ENCODE results near the gene MCM7. TPM values are rescaled to one million over a fixed set of nuclear protein-coding genes. Genes with fewer than 3 reads are reported as not detected.

The MCM7 gene
- total RNA-seq, 4 donors from 2014 or later = 30.3 to 72.6 (median 38.7) TPM

- peaks cover 0 to 16% (median 6%) of the 10 kb centered on the region in 4 donors for H3K36me3 ChIP-seq
- TF ChIP-seq, protein P1, sequence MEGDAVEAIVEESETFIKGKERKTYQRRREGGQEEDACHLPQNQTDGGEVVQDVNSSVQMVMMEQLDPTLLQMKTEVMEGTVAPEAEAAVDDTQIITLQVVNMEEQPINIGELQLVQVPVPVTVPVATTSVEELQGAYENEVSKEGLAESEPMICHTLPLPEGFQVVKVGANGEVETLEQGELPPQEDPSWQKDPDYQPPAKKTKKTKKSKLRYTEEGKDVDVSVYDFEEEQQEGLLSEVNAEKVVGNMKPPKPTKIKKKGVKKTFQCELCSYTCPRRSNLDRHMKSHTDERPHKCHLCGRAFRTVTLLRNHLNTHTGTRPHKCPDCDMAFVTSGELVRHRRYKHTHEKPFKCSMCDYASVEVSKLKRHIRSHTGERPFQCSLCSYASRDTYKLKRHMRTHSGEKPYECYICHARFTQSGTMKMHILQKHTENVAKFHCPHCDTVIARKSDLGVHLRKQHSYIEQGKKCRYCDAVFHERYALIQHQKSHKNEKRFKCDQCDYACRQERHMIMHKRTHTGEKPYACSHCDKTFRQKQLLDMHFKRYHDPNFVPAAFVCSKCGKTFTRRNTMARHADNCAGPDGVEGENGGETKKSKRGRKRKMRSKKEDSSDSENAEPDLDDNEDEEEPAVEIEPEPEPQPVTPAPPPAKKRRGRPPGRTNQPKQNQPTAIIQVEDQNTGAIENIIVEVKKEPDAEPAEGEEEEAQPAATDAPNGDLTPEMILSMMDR (IDR thresholded peaks at IDR 0.05) = no peak
- TF ChIP-seq EP300 (IDR thresholded peaks at IDR 0.05; ENCODE audit: low read depth) (no peak), POLR2AphosphoS5 (IDR thresholded peaks at IDR 0.05) (no peak), POLR2A (IDR thresholded peaks at IDR 0.05) (no peak)
- WGBS, 2 donors (ENCODE audit: low coverage in 1 of 2) = 20 to 25% methylated on average over 3 to 7 of the region's 7 CpGs
- DNase-seq = no peak
- H3K4me1 ChIP-seq = peaks cover 13 to 21% (median 19%) of the 10 kb centered on the region in 4 donors
- H3K4me3 ChIP-seq = peak overlapping the region; percentile 66 to 90 (median 78)
- H3K9me3 ChIP-seq = no peaks in the 10 kb centered on the region
- in situ Hi-C loops (cut with MboI; ENCODE audit: low pct_ligation_motif_present in 1 of 4, low pct_unique_long_range_greater_than_20kb in 1 of 4, low sequenced_read_pairs in 3 of 4) (no loop called here), intact Hi-C loops (cut with DNase I; ENCODE audit: low total_unique reads) (loop anchor here (5.0 kb wide), 1 partner anchor 38 kb away; the partner anchor contains the start of gene MBLAC1)
- no peaks in the 10 kb centered on the region for H3K27me3 ChIP-seq
- H3K27ac ChIP-seq = peak overlapping the region; percentile 89 to 93 (median 92)
Measured at GRCh38 chr7:100089458-100090196, 11.6 kb downstream of the MCM7 start.

- TF ChIP-seq POLR2A (IDR thresholded peaks at IDR 0.05) (peak; percentile 76), POLR2AphosphoS5 (IDR thresholded peaks at IDR 0.05) (peak; percentile 91 to 96 (median 92)), EP300 (IDR thresholded peaks at IDR 0.05; ENCODE audit: low read depth) (no peak)
- intact Hi-C loops (cut with DNase I; ENCODE audit: low total_unique reads) = loop anchor here (5.0 kb wide), 1 partner anchor 38 kb away; the partner anchor contains the start of gene MBLAC1
- H3K36me3 ChIP-seq = peaks cover 0 to 9% (median 2%) of the 10 kb centered on the region in 4 donors
- in situ Hi-C loops (cut with MboI; ENCODE audit: low pct_ligation_motif_present in 1 of 4, low pct_unique_long_range_greater_than_20kb in 1 of 4, low sequenced_read_pairs in 3 of 4) = no loop called here
- 0 to 1% methylated on average over 4 to 67 of the region's 68 CpGs for WGBS, 2 donors (ENCODE audit: low coverage in 1 of 2)
- H3K9me3 ChIP-seq = no peaks in the 10 kb centered on the region
- H3K27ac ChIP-seq = peak within 1 kb of the TSS; percentile 89 to 93 (median 92)
- peaks cover 13 to 21% (median 19%) of the 10 kb centered on the region in 4 donors for H3K4me1 ChIP-seq
- DNase-seq = peak; percentile 88
- H3K27me3 ChIP-seq = no peaks in the 10 kb centered on the region
- peak within 1 kb of the TSS; percentile 66 to 90 (median 78) for H3K4me3 ChIP-seq
Measured at GRCh38 chr7:100088621-100089457, 12.4 kb downstream of the MCM7 start, which contains the start of gene COPS6. Gene COPS6, plus strand, starts transcription at chr7:100088969. Its CDS starts 22 bp downstream, at chr7:100088991.

DNA sequence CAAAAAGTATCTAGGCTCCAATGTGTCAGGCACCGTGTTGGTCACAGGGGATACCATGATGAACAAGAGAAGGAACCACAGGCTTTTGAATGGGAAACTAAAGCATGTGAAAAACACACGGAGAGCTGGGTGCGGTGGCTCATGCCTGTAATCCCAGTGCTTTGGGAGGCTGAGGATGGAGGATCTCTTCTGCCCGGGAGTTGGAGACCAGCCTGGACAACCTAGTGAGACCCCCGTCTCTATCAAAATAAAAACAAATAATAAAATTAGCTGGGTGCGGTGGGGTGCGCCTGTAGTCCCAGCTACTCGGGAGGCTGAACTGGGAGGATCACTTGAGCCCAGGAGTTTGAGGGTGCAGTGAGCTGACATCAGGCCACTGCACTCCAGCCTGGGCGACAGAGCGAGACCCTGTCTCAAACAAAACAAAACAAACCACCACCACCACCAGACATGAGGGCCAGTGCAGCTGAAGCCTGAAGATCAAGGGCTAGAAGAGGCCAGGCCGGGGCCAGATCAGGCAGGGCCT, 13.0 kb downstream of the MCM7 start:
- 74 to 81% methylated on average over 6 to 11 of the region's 11 CpGs for WGBS, 2 donors (ENCODE audit: low coverage in 1 of 2)
- Histone ChIP-seq H3K36me3 (peaks cover 0 to 4% (median 2%) of the 10 kb centered on the region in 4 donors), H3K27ac (peak overlapping the region; percentile 89 to 93 (median 92)), H3K4me3 (peak overlapping the region; percentile 66 to 90 (median 78)), H3K9me3 (no peaks in the 10 kb centered on the region), H3K27me3 (no peaks in the 10 kb centered on the region), H3K4me1 (peaks cover 13 to 21% (median 19%) of the 10 kb centered on the region in 4 donors)
- intact Hi-C loops (cut with DNase I; ENCODE audit: low total_unique reads) (loop anchor here (5.0 kb wide), 1 partner anchor 39 kb away; the partner anchor contains the start of gene MBLAC1), in situ Hi-C loops (cut with MboI; ENCODE audit: low pct_ligation_motif_present in 1 of 4, low pct_unique_long_range_greater_than_20kb in 1 of 4, low sequenced_read_pairs in 3 of 4) (no loop called here)
- TF ChIP-seq POLR2AphosphoS5 (IDR thresholded peaks at IDR 0.05) = no peak
- TF ChIP-seq EP300 (IDR thresholded peaks at IDR 0.05; ENCODE audit: low read depth) = no peak
- TF ChIP-seq POLR2A (IDR thresholded peaks at IDR 0.05) = no peak
- TF ChIP-seq, protein P1 (IDR thresholded peaks at IDR 0.05) = no peak
- no peak for DNase-seq

GRCh38 chr7:100087055-100087750, 14.0 kb downstream of the MCM7 start:
- DNase-seq = no peak
- 67 to 69% methylated on average over 8 to 10 of the region's 10 CpGs for WGBS, 2 donors (ENCODE audit: low coverage in 1 of 2)
- Histone ChIP-seq H3K4me1 (peaks cover 16 to 29% (median 26%) of the 10 kb centered on the region in 4 donors), H3K27ac (peak overlapping the region; percentile 89 to 93 (median 92)), H3K27me3 (no peaks in the 10 kb centered on the region), H3K4me3 (no peak overlapping the region), H3K9me3 (no peaks in the 10 kb centered on the region), H3K36me3 (peaks cover 0 to 4% (median 0%) of the 10 kb centered on the region in 4 donors)
- in situ Hi-C loops (cut with MboI; ENCODE audit: low pct_ligation_motif_present in 1 of 4, low pct_unique_long_range_greater_than_20kb in 1 of 4, low sequenced_read_pairs in 3 of 4) (no loop called here), intact Hi-C loops (cut with DNase I; ENCODE audit: low total_unique reads) (loop anchor here (5.0 kb wide), 1 partner anchor 40 kb away; the partner anchor contains the start of gene MBLAC1)
- TF ChIP-seq EP300 (IDR thresholded peaks at IDR 0.05; ENCODE audit: low read depth) (peak; percentile 79), POLR2AphosphoS5 (IDR thresholded peaks at IDR 0.05) (peak; percentile 80 to 95 (median 90)), POLR2A (IDR thresholded peaks at IDR 0.05) (no peak)
